Measurements from ENCODE around the gene TNFRSF14.
"Not testable (repeated sequence)": the region's sequence is repeated elsewhere in the genome, so short reads cannot be mapped to it uniquely, and the experiment has no call there.

Gene TNFRSF14

DNA sequence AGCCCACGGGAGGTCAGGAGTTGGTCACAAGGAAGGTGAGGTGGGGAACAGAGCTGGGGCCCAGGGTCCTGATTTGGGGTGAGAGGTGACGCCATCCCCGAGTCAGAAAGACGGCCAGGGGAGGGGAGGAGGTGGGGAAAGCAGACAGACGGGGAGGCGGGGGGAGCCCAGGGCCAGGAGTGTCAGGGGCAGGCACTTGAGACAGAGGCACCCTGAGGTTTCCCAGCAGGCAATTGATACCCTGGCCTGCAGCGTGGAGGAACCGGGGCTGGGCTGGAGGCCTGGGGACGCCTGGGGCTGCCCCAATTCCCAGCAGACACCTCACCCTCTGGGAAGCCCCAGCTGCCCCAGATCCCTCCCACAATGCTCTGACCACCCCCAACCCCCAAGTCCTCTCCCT is 3.1 kb upstream of the TNFRSF14 start:
- not testable (repeated sequence) for DNase-seq (ENCODE audit: low read depth in 3 of 3)

DNA sequence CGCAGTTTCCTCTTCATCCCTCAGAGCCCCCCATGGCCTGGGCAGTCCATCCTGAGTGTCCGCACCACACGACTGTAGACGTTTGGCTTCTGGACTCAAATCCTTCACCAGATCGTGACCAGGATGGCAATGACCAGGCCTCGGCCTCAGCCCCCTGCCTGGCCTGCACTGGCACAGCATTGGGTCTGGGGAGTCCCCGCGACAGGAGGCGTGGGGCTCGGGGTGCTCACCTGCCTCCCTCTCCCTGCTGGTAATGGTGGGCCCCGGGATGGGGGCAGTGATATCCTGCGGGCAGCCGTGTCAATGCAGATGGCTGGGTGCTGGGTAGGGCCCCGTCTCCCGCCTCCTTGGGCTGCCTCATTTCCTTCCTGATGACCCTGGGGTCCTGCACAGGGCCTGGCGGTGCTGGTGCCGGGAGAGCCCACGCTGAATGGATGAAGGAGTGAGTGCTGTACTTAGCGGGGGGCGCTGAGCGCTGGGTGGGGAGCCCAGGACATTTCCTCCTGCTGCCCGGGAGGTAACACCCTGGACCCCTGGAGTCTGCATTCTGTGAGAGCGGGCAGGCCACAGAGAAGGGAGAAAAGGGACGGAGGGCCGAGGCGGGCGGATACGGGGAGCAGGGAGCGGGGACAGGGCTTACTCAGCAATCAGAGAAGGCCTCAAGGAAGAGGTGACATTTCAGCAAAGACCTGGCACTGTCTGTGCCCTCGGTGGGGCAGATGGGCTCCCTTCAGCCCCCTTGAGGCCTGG is 2.1 kb upstream of the TNFRSF14 start:
- DNase-seq (ENCODE audit: low read depth in 3 of 3) = no peak

DNA sequence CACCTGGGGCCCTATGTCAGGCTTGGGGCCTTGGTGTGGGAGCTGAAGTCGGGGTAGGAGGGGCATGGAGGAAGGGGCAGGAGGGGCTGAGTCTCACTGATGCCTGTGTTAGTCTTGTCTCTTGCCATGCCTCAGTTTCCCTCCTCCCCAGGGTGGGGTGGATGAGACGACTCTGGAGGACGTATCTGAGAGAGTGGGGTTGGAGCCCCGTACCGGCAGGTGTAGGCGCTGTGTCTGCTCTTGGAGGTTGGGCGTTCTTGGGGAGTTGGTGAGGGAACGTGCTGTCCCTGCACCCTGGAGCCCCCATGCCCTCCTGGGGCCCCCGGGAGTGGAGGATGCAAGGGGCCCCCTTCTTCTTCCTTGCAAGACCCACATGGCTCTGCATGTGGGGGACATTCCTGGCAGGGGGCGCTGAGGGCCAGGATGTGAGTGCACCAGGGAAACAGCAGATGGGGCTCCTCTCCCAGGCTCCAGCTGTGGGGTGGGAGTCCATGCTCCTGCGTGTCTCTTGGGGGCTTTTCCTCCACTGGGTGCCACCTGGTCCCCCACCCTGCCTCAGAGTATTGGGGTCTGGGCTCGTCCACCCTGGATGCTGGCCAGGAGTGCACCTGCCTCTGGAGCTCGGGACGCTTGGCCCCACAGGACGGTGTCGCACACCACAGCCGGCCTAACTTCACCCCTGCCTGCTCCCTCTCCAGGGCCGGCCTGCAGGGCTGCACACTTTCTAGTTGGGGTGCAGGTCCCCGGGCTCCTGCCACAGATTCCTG is 1.4 kb upstream of the TNFRSF14 start:
- peak in 2 of 3 experiments; percentile 29 to 55 for DNase-seq (ENCODE audit: low read depth in 3 of 3)

DNA sequence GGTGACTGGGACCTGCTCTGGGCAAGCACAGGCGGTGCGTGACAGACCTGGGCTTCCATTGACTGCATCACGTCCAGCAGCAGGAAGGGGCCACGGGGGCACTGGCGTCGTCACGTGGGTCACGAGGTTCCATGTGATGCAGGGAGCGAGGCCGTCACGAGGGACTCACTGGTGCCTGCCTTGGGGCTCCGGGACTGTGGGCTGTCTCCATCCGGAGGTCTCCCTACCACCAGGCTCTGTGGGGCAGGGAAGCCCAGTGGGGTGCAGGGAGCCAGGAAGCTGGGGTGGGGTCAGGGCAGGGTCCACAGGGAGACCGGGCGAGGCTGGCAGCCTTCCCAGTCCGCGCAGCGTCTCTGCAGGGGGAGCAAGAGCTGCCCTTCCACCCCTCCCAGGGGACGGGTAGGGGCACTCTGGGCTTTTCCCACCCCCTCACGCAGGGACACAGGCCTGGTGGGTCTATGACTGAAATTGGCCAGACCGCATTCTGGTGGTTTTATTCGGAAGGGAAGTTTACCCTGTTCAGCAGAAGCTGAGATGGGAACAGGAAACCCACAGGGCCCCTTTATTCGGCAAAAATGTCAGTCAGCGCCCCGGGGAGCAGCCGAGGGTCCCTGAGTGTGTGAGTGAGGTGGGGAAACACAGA is 416 bp upstream of the TNFRSF14 start:
- DNase-seq (ENCODE audit: low read depth in 3 of 3) = peak; percentile 51 to 78 (median 54)

DNA sequence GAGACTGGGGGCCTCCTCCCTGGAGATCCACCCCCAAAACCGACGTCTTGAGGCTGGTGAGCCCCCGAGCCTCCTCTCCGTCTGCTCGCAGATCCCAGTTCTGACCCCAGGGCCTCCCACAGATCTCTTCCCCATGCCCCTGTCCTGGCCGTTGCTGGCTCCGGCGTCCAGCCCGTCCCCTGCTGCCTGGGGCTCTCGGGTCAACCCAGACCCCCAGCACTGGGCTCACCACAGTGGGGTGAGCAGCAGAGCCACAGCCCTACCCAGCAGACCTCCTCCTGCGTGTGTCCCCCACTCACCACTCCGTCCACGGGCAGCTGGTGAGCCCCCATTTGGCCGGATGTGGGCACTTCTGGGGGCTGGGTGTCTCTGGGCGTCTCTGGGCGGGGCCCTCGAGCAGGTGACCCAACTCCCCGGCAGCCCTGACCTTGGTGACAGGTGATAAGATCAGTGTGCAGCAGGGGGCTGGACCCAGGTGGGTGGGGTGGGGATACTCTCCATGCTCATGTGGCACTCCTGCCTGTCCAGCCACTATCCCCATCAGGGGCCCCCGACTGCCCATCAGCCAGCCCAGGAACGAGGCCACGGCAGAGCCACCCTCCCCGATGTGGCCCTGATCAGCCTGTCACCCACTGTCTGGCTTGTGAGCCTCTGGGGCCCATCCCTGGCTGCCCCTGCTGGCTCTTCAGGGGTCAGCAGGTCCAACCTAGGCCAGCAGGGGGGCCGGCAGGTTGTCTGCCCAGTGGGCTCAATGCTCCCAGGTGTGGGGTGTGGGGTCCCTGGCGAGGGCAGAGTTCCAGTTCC is 709 bp downstream of the TNFRSF14 start:
- DNase-seq (ENCODE audit: low read depth in 3 of 3) = peak in 1 of 3 experiments; percentile 46

DNA sequence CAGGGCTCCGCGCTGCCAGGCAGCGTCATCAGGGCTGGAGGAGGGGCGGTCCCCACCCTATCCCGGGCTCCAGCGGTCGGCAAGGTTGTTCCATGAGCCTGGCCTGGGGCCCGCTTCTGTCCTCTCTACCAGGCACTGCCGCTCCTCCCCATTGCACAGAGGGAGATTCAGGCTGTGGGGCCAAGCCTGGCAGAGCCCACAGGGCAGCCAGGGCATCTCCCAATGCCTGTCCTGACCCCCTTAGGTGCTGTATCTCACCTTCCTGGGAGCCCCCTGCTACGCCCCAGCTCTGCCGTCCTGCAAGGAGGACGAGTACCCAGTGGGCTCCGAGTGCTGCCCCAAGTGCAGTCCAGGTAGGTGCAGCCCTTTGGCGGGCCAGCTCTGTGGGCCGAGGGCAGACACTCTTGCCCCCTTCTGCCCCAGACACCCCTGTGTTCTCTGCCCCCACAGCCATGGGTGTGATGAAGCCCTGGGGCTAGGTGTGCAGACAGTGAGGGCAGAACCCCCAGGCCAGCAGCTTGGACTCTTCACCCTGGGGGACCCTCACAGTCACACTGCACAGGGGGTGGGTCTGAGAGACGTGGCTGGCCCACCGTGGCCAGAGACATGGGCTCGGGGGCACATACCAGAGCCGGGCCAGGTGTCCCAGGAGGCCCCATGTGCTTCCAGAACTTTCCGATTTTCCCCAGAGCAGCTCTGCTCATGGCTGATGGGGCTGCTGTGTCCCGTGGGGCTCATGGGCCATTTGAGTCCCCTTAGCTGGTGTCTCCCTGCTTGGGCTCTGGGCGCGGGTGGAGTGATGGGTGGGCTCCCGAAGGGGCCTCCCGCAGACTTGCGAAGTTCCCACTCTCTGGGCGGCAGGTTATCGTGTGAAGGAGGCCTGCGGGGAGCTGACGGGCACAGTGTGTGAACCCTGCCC is 1.6 kb downstream of the TNFRSF14 start:
- DNase-seq (ENCODE audit: low read depth in 3 of 3) = no peak

DNA sequence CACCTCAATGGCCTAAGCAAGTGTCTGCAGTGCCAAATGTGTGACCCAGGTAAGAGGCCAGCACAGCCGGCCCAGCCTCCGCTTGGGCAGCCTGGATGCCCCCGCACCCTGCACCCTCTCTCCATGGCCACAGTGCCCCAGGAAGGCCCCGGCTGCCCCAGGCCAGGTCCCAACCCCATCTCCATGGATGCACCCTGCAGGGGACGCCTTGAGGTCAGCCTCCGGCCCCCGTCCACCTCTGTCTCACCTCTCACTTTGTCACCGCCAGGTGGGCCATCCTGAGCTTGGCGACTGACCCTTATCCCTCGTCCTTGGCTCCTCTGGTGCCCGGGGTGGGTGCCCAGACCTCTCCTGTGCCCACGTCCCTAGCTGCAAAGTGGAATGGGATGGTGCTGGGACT is 2.2 kb downstream of the TNFRSF14 start:
- no peak for DNase-seq (ENCODE audit: low read depth in 3 of 3)

DNA sequence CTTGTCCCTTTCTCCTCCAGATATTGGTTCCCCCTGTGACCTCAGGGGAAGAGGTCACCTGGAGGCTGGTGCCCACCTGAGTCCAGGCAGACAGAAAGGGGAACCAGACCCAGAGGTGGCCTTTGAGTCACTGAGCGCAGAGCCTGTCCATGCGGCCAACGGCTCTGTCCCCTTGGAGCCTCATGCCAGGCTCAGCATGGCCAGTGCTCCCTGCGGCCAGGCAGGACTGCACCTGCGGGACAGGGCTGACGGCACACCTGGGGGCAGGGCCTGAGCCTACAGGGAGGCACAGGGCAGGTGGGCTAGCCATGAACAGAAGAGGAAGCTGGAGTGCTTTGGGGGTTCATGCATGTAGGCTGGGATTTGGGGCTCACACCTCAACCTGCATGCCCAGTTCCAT is 2.7 kb downstream of the TNFRSF14 start:
- no peak for DNase-seq (ENCODE audit: low read depth in 3 of 3)

DNA sequence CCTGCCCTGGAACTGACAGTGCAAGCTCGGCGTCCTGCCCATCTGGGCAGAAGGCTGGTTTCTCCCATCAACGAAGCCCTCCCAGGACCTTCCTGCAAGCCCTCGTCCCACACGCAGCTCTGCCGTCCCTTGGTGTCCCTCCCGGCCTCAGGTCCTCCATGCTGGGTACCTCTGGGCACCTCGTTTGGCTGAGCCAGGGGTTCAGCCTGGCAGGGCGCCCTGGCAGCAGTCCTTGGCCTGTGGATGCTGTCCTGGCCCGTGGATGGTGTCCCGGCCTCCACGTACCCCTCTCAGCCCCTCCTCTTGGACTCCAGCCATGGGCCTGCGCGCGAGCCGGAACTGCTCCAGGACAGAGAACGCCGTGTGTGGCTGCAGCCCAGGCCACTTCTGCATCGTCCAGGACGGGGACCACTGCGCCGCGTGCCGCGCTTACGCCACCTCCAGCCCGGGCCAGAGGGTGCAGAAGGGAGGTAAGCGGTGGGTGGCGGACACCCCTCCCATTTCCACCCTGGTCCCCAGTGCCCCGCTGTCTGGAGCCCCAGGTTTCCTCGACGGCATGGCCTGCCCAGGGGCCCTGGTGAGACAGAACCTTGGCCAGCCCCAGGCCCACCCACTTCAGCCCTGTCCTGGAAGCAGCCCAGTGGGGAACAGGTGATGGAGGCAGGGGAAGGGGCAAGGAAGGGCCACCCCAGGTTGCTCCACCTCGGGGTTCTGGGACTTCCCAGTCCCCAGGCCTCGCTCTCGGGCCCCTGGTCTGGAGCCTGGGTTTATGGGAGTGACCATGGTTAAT is 3.5 kb downstream of the TNFRSF14 start:
- no peak for DNase-seq (ENCODE audit: low read depth in 3 of 3)

DNA sequence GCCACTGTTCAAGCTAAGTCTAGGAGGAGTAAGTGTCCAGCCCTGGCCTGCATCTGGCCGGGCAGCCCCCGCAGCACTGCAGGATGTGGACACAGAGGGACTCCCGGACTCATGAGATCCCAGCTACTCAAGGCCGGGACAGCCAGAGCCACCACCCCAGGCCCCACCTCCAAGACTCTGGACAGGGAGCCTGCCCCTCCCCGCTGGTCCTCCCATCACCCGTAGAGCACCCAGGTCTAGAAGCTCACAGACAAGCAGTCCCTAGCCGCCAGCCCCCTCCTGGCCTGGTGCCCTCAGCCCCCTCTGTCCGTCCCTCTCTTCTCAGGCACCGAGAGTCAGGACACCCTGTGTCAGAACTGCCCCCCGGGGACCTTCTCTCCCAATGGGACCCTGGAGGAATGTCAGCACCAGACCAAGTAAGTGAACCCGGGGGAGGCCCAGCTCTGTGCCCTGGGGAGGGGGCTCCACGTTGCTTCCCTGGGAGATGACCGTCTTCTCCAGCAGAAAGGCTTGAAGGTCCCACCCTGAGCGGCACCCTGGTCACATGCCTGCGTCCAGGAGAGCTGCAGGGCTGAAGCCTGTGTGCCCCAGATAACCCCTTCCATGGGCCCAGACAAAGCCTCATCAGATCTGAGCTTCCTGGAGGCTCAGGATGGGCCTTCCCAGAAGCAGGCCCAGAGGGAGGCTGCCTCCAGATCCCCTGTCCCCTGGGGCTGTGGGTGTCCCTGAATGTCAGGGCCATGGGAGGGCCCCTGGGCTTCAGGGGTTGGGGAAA is 4.3 kb downstream of the TNFRSF14 start:
- DNase-seq (ENCODE audit: low read depth in 3 of 3) = no peak

DNA sequence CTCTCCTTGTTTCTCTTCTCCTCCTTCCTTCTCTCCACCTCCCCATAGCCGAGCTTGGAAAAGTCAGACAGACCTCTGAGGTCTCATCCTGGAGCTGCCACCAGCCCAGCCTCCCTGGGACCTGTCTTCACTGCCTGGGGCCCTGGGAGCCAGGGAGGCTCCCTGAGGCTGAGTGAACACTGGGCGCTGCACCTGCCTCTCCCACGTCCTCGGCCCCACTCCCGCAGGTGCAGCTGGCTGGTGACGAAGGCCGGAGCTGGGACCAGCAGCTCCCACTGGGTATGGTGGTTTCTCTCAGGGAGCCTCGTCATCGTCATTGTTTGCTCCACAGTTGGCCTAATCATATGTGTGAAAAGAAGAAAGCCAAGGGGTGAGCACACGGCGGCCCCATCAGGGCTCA is 5.3 kb downstream of the TNFRSF14 start:
- no peak for DNase-seq (ENCODE audit: low read depth in 3 of 3)

DNA sequence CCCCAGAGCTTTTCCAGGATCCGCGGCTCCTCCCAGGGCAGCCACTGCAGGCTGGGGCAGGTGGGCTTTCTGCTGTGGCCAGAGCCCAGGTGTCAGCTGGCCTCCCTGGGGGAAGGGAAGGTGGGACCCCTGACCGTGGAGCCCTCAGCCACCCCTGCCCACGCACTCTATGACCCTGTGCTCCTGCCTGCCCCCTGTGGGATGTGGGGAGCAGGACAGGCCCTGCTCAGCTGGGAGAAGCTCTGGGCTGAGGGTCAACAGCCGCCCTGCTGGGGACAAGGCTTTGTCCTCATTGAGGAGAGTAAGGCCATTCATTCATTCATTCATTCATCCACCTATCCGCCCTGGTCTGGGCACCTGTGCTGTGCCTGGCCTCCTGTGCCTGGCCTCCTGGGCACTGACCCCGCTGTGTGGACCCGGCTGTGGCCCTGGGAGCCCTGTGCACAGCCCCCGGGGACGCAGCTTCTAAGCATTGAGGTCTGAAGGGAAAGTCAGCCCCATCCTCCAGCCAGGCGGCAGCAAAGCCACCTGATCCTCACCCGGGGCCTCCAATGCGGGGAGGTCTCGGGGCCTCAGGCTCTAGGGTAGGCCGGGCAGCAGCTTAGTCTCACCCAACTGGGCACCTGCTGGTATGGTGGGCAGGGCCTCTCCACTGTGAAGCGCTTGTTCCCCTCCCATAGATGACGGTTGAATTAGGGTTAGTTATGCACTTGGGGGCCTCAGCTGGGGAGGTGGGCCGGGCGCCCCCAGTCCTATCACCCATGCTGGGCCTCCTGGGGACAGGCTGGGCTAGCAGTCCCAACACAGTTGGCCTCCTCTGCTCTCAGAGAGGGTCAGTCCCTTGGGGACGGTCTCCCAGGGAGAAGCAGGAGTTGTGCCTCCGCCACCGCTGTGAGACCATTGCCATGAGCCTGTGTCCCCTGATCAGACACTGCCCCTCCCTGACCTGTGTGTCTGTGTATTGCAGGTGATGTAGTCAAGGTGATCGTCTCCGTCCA is 6.0 kb downstream of the TNFRSF14 start:
- DNase-seq (ENCODE audit: low read depth in 3 of 3) = no peak

DNA sequence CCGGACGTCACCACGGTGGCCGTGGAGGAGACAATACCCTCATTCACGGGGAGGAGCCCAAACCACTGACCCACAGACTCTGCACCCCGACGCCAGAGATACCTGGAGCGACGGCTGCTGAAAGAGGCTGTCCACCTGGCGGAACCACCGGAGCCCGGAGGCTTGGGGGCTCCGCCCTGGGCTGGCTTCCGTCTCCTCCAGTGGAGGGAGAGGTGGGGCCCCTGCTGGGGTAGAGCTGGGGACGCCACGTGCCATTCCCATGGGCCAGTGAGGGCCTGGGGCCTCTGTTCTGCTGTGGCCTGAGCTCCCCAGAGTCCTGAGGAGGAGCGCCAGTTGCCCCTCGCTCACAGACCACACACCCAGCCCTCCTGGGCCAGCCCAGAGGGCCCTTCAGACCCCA is 7.0 kb downstream of the TNFRSF14 start:
- DNase-seq (ENCODE audit: low read depth in 3 of 3) = no peak

DNA sequence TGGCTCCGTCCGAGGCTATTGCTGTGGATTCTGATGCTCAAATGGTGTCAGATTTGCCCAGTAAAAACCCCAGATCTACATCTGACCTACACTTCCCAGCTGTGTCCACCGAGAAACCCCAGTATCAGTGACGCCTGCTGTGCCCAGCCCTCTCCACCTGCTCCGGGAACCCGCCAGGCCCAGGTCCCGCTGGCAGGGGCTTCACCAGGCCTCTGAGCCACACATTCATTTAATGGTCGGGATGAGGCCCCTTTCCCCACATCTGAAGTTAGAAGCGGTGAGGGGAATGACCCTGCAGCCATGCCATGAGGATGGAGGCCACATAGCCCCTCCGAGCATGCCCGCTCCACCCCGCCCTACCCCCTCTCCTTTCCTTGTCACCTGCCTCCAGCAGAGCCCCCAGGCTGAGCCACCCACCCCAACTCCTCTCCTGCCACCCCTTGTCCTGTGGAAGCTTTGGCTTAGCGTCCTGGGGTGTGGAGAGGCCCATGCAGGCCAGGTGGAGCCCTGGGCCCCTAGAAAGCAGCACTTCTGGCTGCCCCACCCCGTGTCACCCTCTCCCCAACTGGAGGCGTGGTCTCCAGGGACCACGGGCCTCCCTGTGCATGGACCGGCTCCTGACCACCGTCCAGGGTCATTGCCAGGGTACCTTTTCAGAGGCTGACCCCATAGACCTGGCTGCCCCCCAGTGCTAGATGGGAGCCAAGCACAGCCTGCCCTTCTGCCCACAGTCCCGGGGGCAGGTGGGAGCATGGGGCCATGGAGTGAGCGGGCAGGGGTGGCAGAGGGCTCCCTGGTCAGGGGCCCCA is 8.0 kb downstream of the TNFRSF14 start:
- no peak for DNase-seq (ENCODE audit: low read depth in 3 of 3)

DNA sequence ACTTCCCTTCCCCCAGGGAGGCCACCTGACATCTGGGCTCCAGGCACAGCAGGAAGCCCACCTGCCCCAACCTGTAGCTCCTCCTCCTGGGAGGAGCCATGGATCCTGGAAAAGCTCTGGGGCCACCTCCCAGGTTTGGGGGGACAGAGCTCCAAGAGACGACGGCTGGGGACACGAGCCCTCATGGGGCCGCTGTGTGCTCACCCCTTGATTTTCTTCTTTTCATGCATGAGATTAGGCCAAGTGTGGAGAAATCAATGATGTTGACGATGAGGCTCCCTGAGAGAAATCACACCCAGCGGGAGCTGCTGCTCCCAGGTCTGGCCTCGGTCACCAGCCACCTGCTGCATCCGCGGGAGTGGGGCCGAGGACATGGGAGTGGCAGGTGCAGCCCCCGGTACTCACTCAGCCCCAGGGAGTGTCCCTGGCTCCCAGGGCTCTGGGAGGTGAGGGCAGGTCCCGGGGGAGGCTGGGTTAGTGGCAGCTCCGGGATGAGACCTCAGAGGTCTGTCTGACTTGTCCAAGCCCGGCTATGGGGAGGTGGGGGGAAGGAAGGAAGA is 8.7 kb downstream of the TNFRSF14 start:
- no peak for DNase-seq (ENCODE audit: low read depth in 3 of 3)

DNA sequence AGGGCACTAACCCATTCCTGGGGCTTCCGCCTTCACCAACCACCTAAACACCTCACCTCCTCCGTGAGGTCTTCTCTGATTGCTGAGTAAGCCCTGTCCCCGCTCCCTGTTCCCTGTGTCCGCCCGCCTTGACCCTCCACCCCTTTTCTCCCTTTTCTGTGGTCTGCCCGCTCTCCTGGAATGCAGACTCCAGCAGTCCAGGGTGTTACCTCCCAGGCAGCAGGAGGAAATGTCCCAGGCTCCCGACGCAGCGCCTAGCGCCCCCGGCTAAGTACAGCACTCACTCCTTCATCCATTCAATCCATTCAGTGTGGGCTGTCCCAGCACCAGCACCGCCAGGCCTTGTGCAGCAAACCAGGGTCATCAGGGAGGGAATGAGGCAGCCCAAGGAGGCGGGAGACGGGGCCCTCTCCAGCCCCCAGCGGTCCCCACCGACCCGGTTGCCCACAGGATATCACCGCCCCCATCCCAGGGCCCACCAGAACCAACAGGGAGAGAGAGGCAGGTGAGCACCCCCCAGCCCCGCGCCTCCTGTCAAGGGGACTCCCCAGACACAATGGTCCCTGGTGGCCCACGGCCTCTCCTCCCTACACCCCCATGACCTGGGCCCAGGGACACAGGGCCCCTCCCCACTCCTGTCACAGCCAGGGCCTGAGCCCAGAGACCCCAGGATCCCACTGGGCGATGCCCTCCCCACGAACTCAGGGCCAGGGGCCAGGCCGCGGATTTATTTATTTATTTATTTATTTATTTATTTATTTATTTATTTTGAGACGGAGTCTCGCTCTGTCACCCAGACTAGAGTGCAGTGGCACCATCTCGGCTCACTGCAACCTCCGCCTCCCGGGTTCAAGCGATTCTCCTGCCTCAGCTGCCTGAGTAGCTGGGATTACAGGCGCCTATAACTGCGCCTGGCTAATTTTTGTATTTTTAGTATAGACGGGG is 10.2 kb downstream of the TNFRSF14 start:
- DNase-seq (ENCODE audit: low read depth in 3 of 3) = no peak

Measured in stimulated activated CD4-positive, alpha-beta T cell treated with anti-CD3 and anti-CD28 coated beads, TNF-alpha, amount 100 ng/mL, for 24 hours (primary cell).